ENCODE measurements around the gene SMARCE1. TPM values are rescaled to one million over a fixed set of nuclear protein-coding genes. Genes with fewer than 3 reads are reported as not detected.

SMARCE1 gene
- total RNA-seq, 4 donors from 2014 or later: 66.5 to 88.3 (median 76.0) TPM

DNA sequence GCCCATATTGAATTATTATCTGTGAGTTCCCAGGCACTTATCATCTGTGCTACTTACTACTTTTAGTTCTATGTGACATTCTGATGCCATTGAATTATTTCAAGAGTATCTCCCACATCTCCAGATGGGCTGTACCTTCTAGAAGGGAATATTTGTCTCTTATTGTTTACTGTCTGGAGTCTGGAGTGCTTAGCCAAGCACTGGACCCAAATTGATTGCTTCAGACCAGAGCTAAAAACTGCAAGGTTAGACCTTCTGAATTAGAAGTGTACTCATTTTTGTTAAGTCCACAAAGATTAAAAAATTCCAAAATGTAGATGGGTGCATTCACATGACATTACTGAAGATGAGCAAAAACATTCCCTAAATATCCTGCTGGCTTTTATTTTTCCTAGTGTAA, 33.4 kb upstream of the SMARCE1 start:
- TF ChIP-seq, protein P1, sequence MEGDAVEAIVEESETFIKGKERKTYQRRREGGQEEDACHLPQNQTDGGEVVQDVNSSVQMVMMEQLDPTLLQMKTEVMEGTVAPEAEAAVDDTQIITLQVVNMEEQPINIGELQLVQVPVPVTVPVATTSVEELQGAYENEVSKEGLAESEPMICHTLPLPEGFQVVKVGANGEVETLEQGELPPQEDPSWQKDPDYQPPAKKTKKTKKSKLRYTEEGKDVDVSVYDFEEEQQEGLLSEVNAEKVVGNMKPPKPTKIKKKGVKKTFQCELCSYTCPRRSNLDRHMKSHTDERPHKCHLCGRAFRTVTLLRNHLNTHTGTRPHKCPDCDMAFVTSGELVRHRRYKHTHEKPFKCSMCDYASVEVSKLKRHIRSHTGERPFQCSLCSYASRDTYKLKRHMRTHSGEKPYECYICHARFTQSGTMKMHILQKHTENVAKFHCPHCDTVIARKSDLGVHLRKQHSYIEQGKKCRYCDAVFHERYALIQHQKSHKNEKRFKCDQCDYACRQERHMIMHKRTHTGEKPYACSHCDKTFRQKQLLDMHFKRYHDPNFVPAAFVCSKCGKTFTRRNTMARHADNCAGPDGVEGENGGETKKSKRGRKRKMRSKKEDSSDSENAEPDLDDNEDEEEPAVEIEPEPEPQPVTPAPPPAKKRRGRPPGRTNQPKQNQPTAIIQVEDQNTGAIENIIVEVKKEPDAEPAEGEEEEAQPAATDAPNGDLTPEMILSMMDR (IDR thresholded peaks at IDR 0.05): no peak
- no peak for DNase-seq (ENCODE audit: low spot score)
- ATAC-seq (ENCODE audit: low FRiP score): no peak

DNA sequence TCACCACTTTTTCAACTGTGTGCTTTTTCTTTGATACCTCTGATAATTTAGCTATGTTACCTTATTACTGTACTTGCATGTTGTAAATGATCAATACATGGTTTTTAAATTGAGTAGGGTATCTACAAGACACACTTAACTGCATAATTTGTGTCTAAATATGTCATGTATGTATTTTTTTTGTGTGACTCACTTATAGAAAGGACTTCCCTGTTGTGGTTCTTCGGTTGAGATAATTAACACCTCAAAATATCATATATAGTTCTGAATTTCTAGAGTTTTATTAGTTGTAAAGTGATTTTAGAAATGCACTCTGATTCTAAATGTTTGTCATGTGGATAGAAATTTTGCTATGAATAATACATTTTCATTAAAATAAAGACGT, 31.9 kb upstream of the SMARCE1 start:
- DNase-seq (ENCODE audit: low spot score) (no peak), ATAC-seq (ENCODE audit: low FRiP score) (no peak)
- TF ChIP-seq, protein P1 (IDR thresholded peaks at IDR 0.05): no peak

DNA sequence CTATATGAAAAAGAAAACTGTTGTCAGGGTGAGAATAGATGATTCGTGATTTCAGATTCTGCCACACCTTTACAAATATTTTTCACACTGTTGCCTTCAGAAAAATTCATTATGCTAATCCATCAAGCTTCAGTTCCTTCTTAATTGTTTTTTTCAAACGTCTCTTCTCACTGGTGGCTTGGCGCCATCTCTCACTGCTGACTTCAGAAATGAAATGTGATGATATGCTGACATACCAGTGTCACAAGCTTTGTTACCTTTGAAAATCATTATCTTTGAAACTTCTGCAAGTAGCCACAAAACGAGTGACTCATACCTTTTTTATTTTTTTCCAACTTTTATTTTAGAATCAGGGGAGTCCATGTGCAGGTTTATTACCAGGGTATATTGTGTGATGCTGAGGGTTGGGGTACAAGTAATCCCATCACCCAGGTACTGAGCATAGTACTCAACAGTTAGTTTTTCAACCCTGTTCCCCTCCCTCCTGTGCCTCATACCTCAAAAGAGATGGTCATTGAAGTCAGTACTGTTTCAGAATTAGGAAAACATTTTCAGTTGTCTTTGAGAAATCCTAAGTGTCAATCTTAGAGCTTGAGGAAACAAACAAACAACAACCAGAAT, 31.4 kb upstream of the SMARCE1 start:
- ATAC-seq (ENCODE audit: low FRiP score) (no peak), DNase-seq (ENCODE audit: low spot score) (no peak)
- TF ChIP-seq, protein P1 (IDR thresholded peaks at IDR 0.05): no peak

DNA sequence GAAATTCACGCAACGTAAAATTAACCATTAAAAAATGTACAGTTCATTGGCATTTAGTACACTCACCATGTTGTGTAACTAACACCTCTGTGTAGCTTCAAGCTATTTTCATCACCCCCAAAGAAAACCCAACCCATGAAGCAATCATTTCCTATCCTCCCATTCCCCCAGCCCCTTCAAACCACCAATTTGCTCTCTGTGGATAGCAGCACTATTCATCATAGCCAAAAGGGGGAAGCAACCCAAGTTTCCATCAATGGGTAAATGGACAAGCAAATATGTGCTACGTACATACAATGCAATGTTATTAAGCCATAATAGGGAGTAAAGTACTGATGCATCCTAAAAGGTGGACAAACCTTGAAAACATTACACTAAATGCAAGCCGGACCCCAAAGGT, 28.3 kb upstream of the SMARCE1 start:
- DNase-seq (ENCODE audit: low spot score) (no peak), ATAC-seq (ENCODE audit: low FRiP score) (no peak)
- TF ChIP-seq, protein P1 (IDR thresholded peaks at IDR 0.05): no peak

DNA sequence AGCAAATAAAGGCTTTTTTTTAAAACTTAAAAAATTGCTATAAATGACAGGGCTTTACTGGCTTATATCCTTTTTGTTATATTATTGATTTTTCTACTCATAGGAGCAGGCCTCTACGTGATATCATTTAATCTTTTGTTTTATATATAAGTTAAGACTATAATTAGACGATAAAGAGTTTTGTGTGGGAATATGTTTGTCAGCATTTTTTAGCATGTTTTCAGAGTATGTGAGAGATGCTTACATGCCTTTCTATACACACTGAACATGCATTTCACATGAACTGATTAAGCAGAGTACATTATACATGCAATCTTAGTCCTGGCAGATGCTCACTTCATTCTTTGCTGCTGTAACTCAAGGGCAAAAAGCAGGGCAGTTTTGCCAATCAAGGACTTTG, 25.0 kb upstream of the SMARCE1 start:
- TF ChIP-seq, protein P1 (IDR thresholded peaks at IDR 0.05): no peak
- no peak for DNase-seq (ENCODE audit: low spot score)
- ATAC-seq (ENCODE audit: low FRiP score): no peak

DNA sequence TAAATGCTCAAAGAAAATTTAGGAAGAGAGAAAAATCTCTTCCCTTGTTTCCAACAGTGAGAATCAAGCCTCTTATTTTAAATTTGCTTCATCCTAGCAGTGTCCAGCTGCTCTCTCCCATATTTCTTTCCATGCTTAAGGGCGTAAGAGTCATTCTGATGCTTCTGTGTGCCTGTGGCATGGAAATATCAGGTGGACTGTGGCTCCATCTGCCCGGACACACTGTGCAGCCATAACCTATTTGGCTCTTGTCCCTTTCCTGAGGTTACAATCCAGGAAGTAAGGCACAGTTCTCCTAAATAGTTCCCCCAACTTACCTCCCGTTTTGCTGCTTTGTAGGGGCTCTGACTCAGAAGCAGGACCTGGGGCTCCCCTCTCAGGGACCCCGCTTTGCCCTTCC, 23.7 kb upstream of the SMARCE1 start:
- DNase-seq (ENCODE audit: low spot score) (no peak), ATAC-seq (ENCODE audit: low FRiP score) (no peak)
- TF ChIP-seq, protein P1 (IDR thresholded peaks at IDR 0.05): no peak

DNA sequence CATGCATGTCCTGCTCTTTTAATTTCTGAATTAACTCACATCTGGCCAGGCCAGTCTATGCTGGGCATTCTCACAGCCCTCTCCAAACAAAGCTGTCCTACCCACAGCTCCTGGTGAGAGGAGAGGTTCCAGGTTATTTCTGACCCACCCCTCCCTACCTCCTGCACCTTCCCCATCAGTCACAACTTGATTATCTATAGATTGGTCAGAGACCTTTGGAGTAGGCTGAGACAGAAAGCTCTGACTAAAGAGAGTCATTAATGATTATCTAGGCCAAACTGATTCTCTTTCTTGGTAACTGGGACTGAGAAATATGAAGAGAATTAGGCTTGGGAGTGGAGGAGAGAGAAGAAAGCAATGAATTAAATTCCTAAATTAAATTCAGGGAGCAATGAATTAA, 18.7 kb upstream of the SMARCE1 start:
- DNase-seq (ENCODE audit: low spot score) (no peak), ATAC-seq (ENCODE audit: low FRiP score) (no peak)
- TF ChIP-seq, protein P1 (IDR thresholded peaks at IDR 0.05): no peak
